Uterus (tissue), 4 donors: ENCODE data around the gene SPPL2C. TPM values are rescaled to one million over a fixed set of nuclear protein-coding genes. Genes with fewer than 3 reads are reported as not detected.

Experiments
- DNase-seq, 2 donors: peaks; one replicate each; pipeline ENCODE4 v3.0.0-alpha.2; 2019 to 2020
- H3K27ac ChIP-seq, 2 donors: fragments of 200-600 bp; sonication (generic); 1 replicate in 1 of 2; 2 replicates in 1 of 2; pipeline ENCODE4 v1.5.1; 2016 to 2018
- H3K27me3 ChIP-seq, 2 donors: fragments of 200-600 bp; sonication (generic); one replicate each; pipeline ENCODE4 v1.5.1; 2018 to 2019; ENCODE audit warnings: control low read depth in 1 of 2
- H3K36me3 ChIP-seq, 2 donors: fragments of 200-600 bp; sonication (generic); one replicate each; pipeline ENCODE4 v1.5.1; 2019; ENCODE audit warnings: control low read depth in 1 of 2
- H3K4me1 ChIP-seq, 2 donors: fragments of 200-600 bp; sonication (generic); one replicate each; pipeline ENCODE4 v1.5.1; 2018 to 2019; ENCODE audit warnings: control low read depth in 1 of 2
- H3K4me3 ChIP-seq, 2 donors: fragments of 200-600 bp; sonication (generic); 1 replicate in 1 of 2; 2 replicates in 1 of 2; pipeline ENCODE4 v1.5.1; 2018 to 2019; ENCODE audit warnings: mild to moderate bottlenecking in 1 of 2
- H3K9me3 ChIP-seq, 2 donors: fragments of 200-600 bp; sonication (generic); one replicate each; pipeline ENCODE4 v1.5.1; 2019; ENCODE audit warnings: control low read depth in 1 of 2
- POLR2A ChIP-seq, 2 donors: fragments of 450-650 bp; IDR thresholded peaks; one replicate each; pipeline ENCODE4 v1.6.1; 2016; ENCODE audit warnings: antibody characterized with exemption in 2 of 2, mild to moderate bottlenecking in 1 of 2, moderate library complexity in 1 of 2
- intact Hi-C: fragments of 100-400 bp; cut with DNase I; formaldehyde crosslinking; loops from one replicate; pipeline ENCODE4 v1.15.1; 2023; ENCODE audit warnings: low total_unique reads
- total RNA-seq, 4 donors: library from RNA; depleted of rRNA in 3 of 4; stranded (reverse); fragments of >200 nt in 3 of 4; gene quantifications; one replicate each; pipeline versions ENCODE4 v1.1.0 to v1.2.4, GENCODE V29; 2014 to 2023
- TF ChIP-seq, protein P1 (sequence below), 4 experiments: fragments of 200-600 bp in 2 of 4; fragments of 450-650 bp in 2 of 4; sonication (generic) in 2 of 4; IDR thresholded peaks; one replicate each; pipeline ENCODE4 v1.5.1; 2016 to 2019; ENCODE audit warnings: antibody characterized with exemption in 4 of 4, mild to moderate bottlenecking in 2 of 4, moderate library complexity in 1 of 4
- donor health status: DM: yes; HTN: yes; CAD: no.

Gene SPPL2C
- total RNA-seq, 4 donors from 2014 or later: not detected

DNA sequence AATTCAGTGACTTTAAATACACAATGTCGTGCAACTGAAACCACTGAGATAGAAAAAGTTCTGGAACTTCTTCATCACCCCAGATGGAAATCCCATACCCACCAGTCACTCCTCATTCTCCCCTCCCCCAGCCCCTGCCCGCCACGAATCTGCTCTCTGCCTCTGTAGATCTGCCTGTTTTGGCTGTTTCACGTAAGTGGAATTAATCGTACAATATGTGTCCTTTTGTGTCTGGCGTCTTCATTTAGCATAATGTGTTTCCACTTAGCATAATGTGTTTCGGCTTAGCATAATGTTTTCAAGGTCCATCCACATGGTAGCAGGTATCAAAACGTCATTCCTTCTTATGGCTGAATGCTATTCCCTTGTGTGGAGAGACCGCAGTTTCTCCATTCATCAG is 3.5 kb upstream of the SPPL2C start:
- Histone ChIP-seq H3K4me3 (no peak overlapping the region), H3K36me3 (no peaks in the 10 kb centered on the region), H3K4me1 (no peaks in the 10 kb centered on the region), H3K9me3 (no peaks in the 10 kb centered on the region), H3K27me3 (no peaks in the 10 kb centered on the region), H3K27ac (no peak overlapping the region)
- TF ChIP-seq, protein P1, sequence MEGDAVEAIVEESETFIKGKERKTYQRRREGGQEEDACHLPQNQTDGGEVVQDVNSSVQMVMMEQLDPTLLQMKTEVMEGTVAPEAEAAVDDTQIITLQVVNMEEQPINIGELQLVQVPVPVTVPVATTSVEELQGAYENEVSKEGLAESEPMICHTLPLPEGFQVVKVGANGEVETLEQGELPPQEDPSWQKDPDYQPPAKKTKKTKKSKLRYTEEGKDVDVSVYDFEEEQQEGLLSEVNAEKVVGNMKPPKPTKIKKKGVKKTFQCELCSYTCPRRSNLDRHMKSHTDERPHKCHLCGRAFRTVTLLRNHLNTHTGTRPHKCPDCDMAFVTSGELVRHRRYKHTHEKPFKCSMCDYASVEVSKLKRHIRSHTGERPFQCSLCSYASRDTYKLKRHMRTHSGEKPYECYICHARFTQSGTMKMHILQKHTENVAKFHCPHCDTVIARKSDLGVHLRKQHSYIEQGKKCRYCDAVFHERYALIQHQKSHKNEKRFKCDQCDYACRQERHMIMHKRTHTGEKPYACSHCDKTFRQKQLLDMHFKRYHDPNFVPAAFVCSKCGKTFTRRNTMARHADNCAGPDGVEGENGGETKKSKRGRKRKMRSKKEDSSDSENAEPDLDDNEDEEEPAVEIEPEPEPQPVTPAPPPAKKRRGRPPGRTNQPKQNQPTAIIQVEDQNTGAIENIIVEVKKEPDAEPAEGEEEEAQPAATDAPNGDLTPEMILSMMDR (IDR thresholded peaks at IDR 0.05): no peak
- no peak for TF ChIP-seq POLR2A (IDR thresholded peaks at IDR 0.05)
- intact Hi-C loops: no loop called here
- no peak for DNase-seq

DNA sequence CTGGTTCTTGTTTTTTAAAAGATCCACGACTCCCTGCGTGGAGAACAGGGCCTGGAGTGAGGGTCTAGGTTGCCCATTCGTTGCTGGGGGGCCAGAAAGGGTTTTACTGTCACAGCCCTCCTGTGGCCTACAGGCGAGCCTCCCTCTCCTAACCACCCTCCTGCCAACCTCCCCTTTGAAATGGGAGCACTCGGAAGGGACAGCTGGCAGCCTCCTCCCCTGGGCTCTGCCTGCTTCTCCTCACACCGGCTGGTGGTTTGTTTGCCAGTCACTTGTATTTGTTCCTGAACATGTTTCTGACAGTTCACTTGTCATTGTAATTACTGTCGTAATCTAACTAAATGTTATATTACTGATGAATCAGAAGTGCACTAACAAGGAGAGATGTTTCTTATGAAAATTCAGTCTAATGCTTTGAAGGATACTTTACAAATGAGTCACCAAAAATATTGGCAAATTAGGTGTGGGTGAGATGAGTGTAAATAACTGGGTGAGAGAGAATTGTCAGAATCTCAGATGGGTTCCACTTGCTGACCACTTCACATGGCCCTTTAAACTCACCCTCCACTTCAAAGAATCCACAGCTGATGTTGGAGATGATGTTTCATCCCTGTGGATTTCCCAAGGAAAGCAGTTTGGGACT is 2.7 kb upstream of the SPPL2C start:
- DNase-seq: no peak
- intact Hi-C loops: no loop called here
- Histone ChIP-seq H3K27me3 (no peaks in the 10 kb centered on the region), H3K27ac (no peak overlapping the region), H3K36me3 (no peaks in the 10 kb centered on the region), H3K4me3 (no peak overlapping the region), H3K4me1 (no peaks in the 10 kb centered on the region), H3K9me3 (no peaks in the 10 kb centered on the region)
- TF ChIP-seq POLR2A (IDR thresholded peaks at IDR 0.05): no peak
- TF ChIP-seq, protein P1 (IDR thresholded peaks at IDR 0.05): no peak

DNA sequence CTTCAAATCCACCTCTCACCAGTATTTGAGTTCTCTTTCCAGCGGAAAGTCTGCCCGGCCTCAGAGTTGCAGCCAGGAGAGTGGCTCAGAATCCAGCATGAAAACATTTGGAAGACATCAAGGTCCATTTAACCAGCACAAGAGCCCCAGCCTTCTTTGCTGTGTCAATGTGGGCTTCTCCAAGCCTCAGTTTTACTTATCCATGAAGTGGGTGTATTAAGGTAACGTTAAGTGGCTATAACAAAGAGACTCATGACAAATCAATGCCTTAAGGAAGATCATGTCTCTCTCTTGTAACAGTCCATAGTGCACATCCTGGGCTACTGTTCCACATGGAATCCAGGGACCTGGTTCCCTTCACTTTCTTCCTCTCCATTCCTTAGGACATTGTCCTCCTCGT is 959 bp upstream of the SPPL2C start:
- H3K36me3 ChIP-seq: no peaks in the 10 kb centered on the region
- H3K4me3 ChIP-seq: no peak overlapping the region
- H3K27me3 ChIP-seq: no peaks in the 10 kb centered on the region
- no peaks in the 10 kb centered on the region for H3K4me1 ChIP-seq
- no peaks in the 10 kb centered on the region for H3K9me3 ChIP-seq
- TF ChIP-seq POLR2A (IDR thresholded peaks at IDR 0.05): no peak
- TF ChIP-seq, protein P1 (IDR thresholded peaks at IDR 0.05): no peak
- intact Hi-C loops: no loop called here
- H3K27ac ChIP-seq: no peak overlapping the region
- DNase-seq: no peak

DNA sequence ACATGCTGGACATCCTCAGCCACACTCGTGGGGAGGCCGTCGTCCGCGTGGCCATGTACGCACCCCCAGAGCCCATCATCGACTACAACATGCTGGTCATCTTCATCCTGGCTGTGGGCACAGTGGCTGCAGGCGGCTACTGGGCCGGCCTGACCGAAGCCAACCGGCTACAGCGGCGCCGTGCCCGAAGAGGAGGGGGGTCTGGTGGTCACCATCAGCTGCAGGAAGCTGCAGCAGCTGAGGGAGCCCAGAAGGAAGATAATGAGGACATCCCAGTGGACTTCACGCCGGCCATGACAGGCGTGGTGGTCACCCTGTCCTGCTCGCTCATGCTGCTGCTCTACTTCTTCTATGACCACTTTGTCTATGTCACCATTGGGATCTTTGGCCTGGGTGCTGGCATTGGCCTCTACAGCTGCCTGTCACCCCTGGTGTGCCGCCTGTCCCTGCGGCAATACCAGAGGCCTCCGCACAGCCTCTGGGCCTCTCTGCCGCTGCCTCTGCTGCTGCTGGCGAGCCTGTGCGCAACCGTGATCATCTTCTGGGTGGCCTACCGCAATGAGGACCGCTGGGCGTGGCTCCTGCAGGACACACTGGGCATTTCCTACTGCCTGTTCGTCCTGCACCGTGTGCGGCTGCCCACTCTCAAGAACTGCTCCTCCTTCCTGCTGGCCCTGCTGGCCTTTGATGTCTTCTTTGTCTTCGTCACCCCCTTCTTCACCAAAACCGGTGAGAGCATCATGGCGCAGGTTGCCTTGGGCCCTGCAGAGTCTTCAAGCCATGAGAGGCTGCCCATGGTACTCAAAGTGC is 900 bp downstream of the SPPL2C start:
- DNase-seq: no peak
- TF ChIP-seq POLR2A (IDR thresholded peaks at IDR 0.05): no peak
- TF ChIP-seq, protein P1 (IDR thresholded peaks at IDR 0.05): no peak
- H3K27me3 ChIP-seq: no peaks in the 10 kb centered on the region
- intact Hi-C loops: no loop called here
- no peak overlapping the region for H3K27ac ChIP-seq
- H3K9me3 ChIP-seq: no peaks in the 10 kb centered on the region
- no peaks in the 10 kb centered on the region for H3K4me1 ChIP-seq
- no peaks in the 10 kb centered on the region for H3K36me3 ChIP-seq
- no peak overlapping the region for H3K4me3 ChIP-seq

DNA sequence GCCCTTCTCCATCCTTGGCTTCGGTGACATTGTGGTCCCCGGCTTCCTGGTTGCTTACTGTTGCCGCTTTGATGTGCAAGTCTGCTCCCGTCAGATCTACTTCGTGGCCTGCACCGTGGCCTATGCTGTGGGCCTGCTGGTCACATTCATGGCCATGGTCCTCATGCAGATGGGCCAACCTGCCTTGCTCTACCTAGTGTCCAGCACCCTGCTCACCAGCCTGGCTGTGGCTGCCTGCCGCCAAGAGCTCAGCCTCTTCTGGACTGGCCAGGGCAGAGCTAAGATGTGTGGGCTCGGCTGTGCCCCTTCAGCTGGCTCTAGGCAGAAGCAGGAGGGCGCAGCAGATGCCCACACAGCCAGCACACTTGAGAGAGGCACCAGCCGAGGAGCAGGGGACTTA is 1.5 kb downstream of the SPPL2C start:
- Histone ChIP-seq H3K36me3 (no peaks in the 10 kb centered on the region), H3K4me1 (no peaks in the 10 kb centered on the region), H3K27me3 (no peaks in the 10 kb centered on the region), H3K4me3 (no peak overlapping the region), H3K9me3 (no peaks in the 10 kb centered on the region), H3K27ac (no peak overlapping the region)
- TF ChIP-seq, protein P1 (IDR thresholded peaks at IDR 0.05): no peak
- TF ChIP-seq POLR2A (IDR thresholded peaks at IDR 0.05): no peak
- no peak for DNase-seq
- intact Hi-C loops: no loop called here
